H9 (cell line): Measurements from ENCODE around the gene ADAM8. TPM values are rescaled to one million over a fixed set of nuclear protein-coding genes. Genes with fewer than 3 reads are reported as not detected.

Experiments used
- DNase-seq: peaks from one replicate; pipeline ENCODE4 v3.0.0-alpha.2; 2017
- H2AFZ ChIP-seq: one replicate; pipeline ENCODE4 v1.6.1; 2013; ENCODE audit warnings: mild to moderate bottlenecking, low read length, control low read depth, moderate library complexity
- H2AK5ac ChIP-seq: 2 replicates; pipeline ENCODE4 v1.6.1; 2013; ENCODE audit warnings: low read length, control low read depth, mixed read lengths; ENCODE audit not compliant: insufficient read length
- H2BK120ac ChIP-seq: one replicate; pipeline ENCODE4 v1.6.1; 2013; ENCODE audit warnings: low read depth, mild to moderate bottlenecking, low read length, control low read depth, inconsistent platforms; ENCODE audit not compliant: poor library complexity, severe bottlenecking
- H2BK12ac ChIP-seq: 2 replicates; pipeline ENCODE4 v1.6.1; 2013; ENCODE audit warnings: low read length, control low read depth, mixed read lengths, low read depth; ENCODE audit not compliant: insufficient read length
- H2BK15ac ChIP-seq: 2 replicates; pipeline ENCODE4 v1.6.1; 2013; ENCODE audit warnings: low read depth, low read length, control low read depth
- H2BK20ac ChIP-seq: one replicate; pipeline ENCODE4 v1.6.1; 2013; ENCODE audit warnings: low read depth, mild to moderate bottlenecking, low read length, control low read depth, inconsistent platforms; ENCODE audit not compliant: poor library complexity, severe bottlenecking
- H2BK5ac ChIP-seq: 2 replicates; pipeline ENCODE4 v1.6.1; 2013; ENCODE audit warnings: low read length, control low read depth, mixed read lengths; ENCODE audit not compliant: insufficient read length
- H3K14ac ChIP-seq: 2 replicates; pipeline ENCODE4 v1.6.1; 2013; ENCODE audit warnings: low read length, control low read depth; ENCODE audit not compliant: insufficient read depth
- H3K18ac ChIP-seq: 2 replicates; pipeline ENCODE4 v1.6.1; 2013; ENCODE audit warnings: low read depth, mild to moderate bottlenecking, mixed read lengths, low read length, control low read depth; ENCODE audit not compliant: insufficient read length
- H3K23ac ChIP-seq: 2 replicates; pipeline ENCODE4 v1.6.1; 2013; ENCODE audit warnings: low read length, control low read depth, mixed read lengths, low read depth; ENCODE audit not compliant: insufficient read length
- H3K23me2 ChIP-seq: 2 replicates; pipeline ENCODE4 v1.6.1; 2013; ENCODE audit warnings: low read depth, mild to moderate bottlenecking, mixed read lengths, low read length, control low read depth; ENCODE audit not compliant: insufficient read length, poor library complexity, severe bottlenecking
- H3K27ac ChIP-seq: 2 replicates; pipeline ENCODE4 v1.5.1; 2013; ENCODE audit warnings: low read length, control low read depth, mixed read lengths, low read depth; ENCODE audit not compliant: insufficient read length
- H3K27me3 ChIP-seq: 2 replicates; pipeline ENCODE4 v1.6.1; 2013; ENCODE audit warnings: low read length, control low read depth, inconsistent platforms; ENCODE audit not compliant: insufficient read depth
- H3K4ac ChIP-seq: 2 replicates; pipeline ENCODE4 v1.6.1; 2013; ENCODE audit warnings: low read depth, mild to moderate bottlenecking, control low read depth, inconsistent platforms, low read length, moderate library complexity
- H3K4me1 ChIP-seq: 2 replicates; pipeline ENCODE4 v1.6.1; 2013; ENCODE audit warnings: low read length, control low read depth, inconsistent platforms; ENCODE audit not compliant: insufficient read depth
- H3K4me2 ChIP-seq: 2 replicates; pipeline ENCODE4 v1.6.1; 2013; ENCODE audit warnings: low read length, control low read depth, mixed read lengths; ENCODE audit not compliant: insufficient read length, insufficient read depth
- H3K56ac ChIP-seq: 2 replicates; pipeline ENCODE4 v1.6.1; 2013; ENCODE audit warnings: low read depth, mild to moderate bottlenecking, mixed read lengths, low read length, control low read depth; ENCODE audit not compliant: insufficient read length
- H3K79me1 ChIP-seq: 2 replicates; pipeline ENCODE4 v1.6.1; 2013; ENCODE audit warnings: low read depth, mild to moderate bottlenecking, moderate library complexity, low read length, control low read depth, inconsistent platforms; ENCODE audit not compliant: insufficient read depth, poor library complexity, severe bottlenecking
- H3K79me2 ChIP-seq: 2 replicates; pipeline ENCODE4 v1.6.1; 2013; ENCODE audit warnings: low read length, control low read depth, inconsistent platforms; ENCODE audit not compliant: insufficient read depth
- H3K9ac ChIP-seq: 2 replicates; pipeline ENCODE4 v1.6.1; 2013; ENCODE audit warnings: low read length, control low read depth, mixed read lengths; ENCODE audit not compliant: insufficient read length; ENCODE audit errors: extremely low read depth
- H3K9me3 ChIP-seq: one replicate; pipeline ENCODE4 v1.6.1; 2013; ENCODE audit warnings: low read depth, low read length, inconsistent platforms; ENCODE audit not compliant: control insufficient read depth
- H3T11ph ChIP-seq: one replicate; pipeline ENCODE4 v1.6.1; 2013; ENCODE audit warnings: mild to moderate bottlenecking, low read length, control low read depth, inconsistent platforms
- H4K20me1 ChIP-seq: one replicate; pipeline ENCODE4 v1.6.1; 2013; ENCODE audit not compliant: control insufficient read depth, insufficient read length, insufficient read depth
- H4K5ac ChIP-seq: 2 replicates; pipeline ENCODE4 v1.6.1; 2013; ENCODE audit warnings: low read depth, mild to moderate bottlenecking, mixed read lengths, low read length, control low read depth; ENCODE audit not compliant: insufficient read length
- H4K8ac ChIP-seq: replicated peaks from 2 replicates; pipeline ENCODE4 v1.6.1; 2013; ENCODE audit warnings: low read length, control low read depth, mixed read lengths, low read depth; ENCODE audit not compliant: insufficient read length
- H4K91ac ChIP-seq: 2 replicates; pipeline ENCODE4 v1.6.1; 2013; ENCODE audit warnings: low read depth, mild to moderate bottlenecking, moderate library complexity, mixed read lengths, low read length, control low read depth; ENCODE audit not compliant: insufficient read length
- H3K27ac Mint-ChIP-seq, 3 experiments: 2 replicates in 2 of 3; 3 replicates in 1 of 3; pipeline ENCODE4 v1.8.0; 2020 to 2021; ENCODE audit warnings: mixed read lengths in 3 of 3, mild to moderate bottlenecking in 1 of 3, moderate library complexity in 1 of 3
- H3K27me3 Mint-ChIP-seq: 2 replicates; pipeline ENCODE4 v1.8.0; 2021; ENCODE audit warnings: low read depth, mild to moderate bottlenecking, moderate library complexity, mixed read lengths
- H3K36me3 Mint-ChIP-seq, 3 experiments: 2 replicates in 2 of 3; 3 replicates in 1 of 3; pipeline ENCODE4 v1.8.0; 2020 to 2021; ENCODE audit warnings: low read depth in 3 of 3, mixed read lengths in 3 of 3; ENCODE audit not compliant: insufficient read depth in 1 of 3
- H3K4me1 Mint-ChIP-seq, 2 experiments: 2 replicates each; pipeline ENCODE4 v1.8.0; 2020; ENCODE audit warnings: mixed read lengths in 2 of 2
- H3K4me3 Mint-ChIP-seq, 2 experiments: 2 replicates in 1 of 2; 3 replicates in 1 of 2; pipeline ENCODE4 v1.8.0; 2020 to 2021; ENCODE audit warnings: mild to moderate bottlenecking in 2 of 2, mixed read lengths in 2 of 2, moderate library complexity in 1 of 2
- H3K9me3 Mint-ChIP-seq, 2 experiments: 2 replicates in 1 of 2; 3 replicates in 1 of 2; pipeline ENCODE4 v1.8.0; 2020; ENCODE audit warnings: mild to moderate bottlenecking in 2 of 2, mixed read lengths in 2 of 2, moderate library complexity in 1 of 2
- CTCF ChIP-seq: fragments of 200-600 bp; sonication (generic); conservative IDR thresholded peaks from 3 replicates; pipeline ENCODE4 v1.8.0; 2021; ENCODE audit warnings: antibody characterized with exemption, mild to moderate bottlenecking
- WGBS: extraction: QIAGEN DNeasy Blood & Tissue Kit; methylation state at CpG from one replicate; pipeline ENCODE4 v1.1.7; 2013; ENCODE audit warnings: missing lambda C conversion rate, low lambda C conversion rate, mixed read lengths; ENCODE audit not compliant: insufficient read length; ENCODE audit errors: extremely low coverage; 5-methylcytosine and 5-hydroxymethylcytosine counted together
- total RNA-seq: library from RNA; stranded (reverse); gene quantifications from 2 replicates; pipeline ENCODE4 v1.2.1, GENCODE V29; 2021

Gene ADAM8
- total RNA-seq, 1 experiment from 2014 or later, result 5.4 TPM

- Histone ChIP-seq H2AFZ (no peak overlapping the region), H2BK20ac (no peak overlapping the region), H4K8ac (no peak overlapping the region), H3K4me2 (no peak overlapping the region), H2BK12ac (no peak overlapping the region), H2BK15ac (no peak overlapping the region), H2AK5ac (no peak overlapping the region), H3K4me1 (no peaks in the 10 kb centered on the region), H4K20me1 (no peaks in the 10 kb centered on the region), H2BK5ac (no peak overlapping the region), H4K5ac (no peak overlapping the region), H4K91ac (no peak overlapping the region), H3K23me2 (peaks cover 7% of the 10 kb centered on the region), H3K79me2 (no peaks in the 10 kb centered on the region), H3T11ph (no peak overlapping the region), H3K14ac (no peak overlapping the region), H3K79me1 (no peaks in the 10 kb centered on the region), H3K27ac (no peak overlapping the region), H3K23ac (no peak overlapping the region), H3K56ac (no peak overlapping the region), H3K27me3 (no peaks in the 10 kb centered on the region; the same call in 1 of the 2 replicates), H3K4ac (no peak overlapping the region), H3K9ac (no peak overlapping the region), H3K18ac (no peak overlapping the region), H3K9me3 (no peaks in the 10 kb centered on the region), H2BK120ac (no peak overlapping the region)
- DNase-seq, result no peak
- no peak overlapping the region for H3K4me3 Mint-ChIP-seq
- no peaks in the 10 kb centered on the region for H3K9me3 Mint-ChIP-seq
- peaks cover 0 to 7% of the 10 kb centered on the region in 2 experiments; a peak in 3 of 4 replicates for H3K4me1 Mint-ChIP-seq
- WGBS, result no CpG with 5 or more reads among the region's 29 CpGs
- peaks cover 11% of the 10 kb centered on the region for H3K27me3 Mint-ChIP-seq
- no peak overlapping the region for H3K27ac Mint-ChIP-seq
- TF ChIP-seq CTCF, result no peak
- no peaks in the 10 kb centered on the region for H3K36me3 Mint-ChIP-seq
Observed at GRCh38 chr10:133272301-133272963, 4.2 kb downstream of the ADAM8 start.
